Kidney tubule cell (primary cell): ENCODE results near the gene SCAI.
A peak's percentile ranks its signal among the peaks of the same experiment; 100 is the strongest.
"Not testable (repeated sequence)": the region's sequence is repeated elsewhere in the genome, so short reads cannot be mapped to it uniquely, and the experiment has no call there.

Experiments
- DNase-seq: peaks from one replicate; pipeline ENCODE4 v3.0.0-alpha.2; 2018; ENCODE audit warnings: low spot score

The SCAI gene

GRCh38 chr9:125028041-125028440, 115.3 kb downstream of the SCAI start:
- no peak for DNase-seq

DNA sequence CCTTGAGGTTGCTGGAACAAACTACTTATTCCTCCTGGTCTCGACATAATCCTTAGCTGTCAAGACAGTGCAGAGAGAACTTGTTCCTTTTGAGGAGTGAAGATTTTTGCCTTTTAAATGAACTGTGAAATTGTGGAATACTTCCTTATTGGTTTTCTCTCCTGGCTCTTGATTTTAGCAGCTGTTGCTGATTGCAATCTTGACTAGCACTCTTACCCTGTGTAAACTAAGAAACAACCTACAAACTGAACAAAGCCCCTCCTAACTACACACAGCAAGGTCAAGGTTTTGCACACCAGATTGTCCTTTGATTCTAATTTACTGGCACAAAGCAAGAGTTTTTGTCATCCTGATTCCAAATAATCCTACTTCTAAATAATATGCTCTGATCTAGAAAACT, 118.4 kb downstream of the SCAI start:
- no peak for DNase-seq

GRCh38 chr9:125021069-125021468, 122.3 kb downstream of the SCAI start:
- DNase-seq, result no peak

DNA sequence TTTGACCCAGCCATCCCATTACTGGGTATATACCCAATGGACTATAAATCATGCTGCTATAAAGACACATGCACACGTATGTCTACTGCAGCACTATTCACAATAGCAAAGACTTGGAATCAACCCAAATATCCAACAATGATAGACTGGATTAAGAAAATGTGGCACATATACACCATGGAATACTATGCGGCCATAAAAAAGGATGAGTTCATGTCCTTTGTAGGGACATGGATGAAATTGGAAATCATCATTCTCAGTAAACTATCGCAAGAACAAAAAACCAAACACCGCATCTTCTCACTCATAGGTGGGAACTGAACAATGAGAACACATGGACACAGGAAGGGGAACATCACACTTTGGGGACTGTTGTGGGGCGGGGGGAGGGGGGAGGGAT, 127.7 kb downstream of the SCAI start:
- not testable (repeated sequence) for DNase-seq

DNA sequence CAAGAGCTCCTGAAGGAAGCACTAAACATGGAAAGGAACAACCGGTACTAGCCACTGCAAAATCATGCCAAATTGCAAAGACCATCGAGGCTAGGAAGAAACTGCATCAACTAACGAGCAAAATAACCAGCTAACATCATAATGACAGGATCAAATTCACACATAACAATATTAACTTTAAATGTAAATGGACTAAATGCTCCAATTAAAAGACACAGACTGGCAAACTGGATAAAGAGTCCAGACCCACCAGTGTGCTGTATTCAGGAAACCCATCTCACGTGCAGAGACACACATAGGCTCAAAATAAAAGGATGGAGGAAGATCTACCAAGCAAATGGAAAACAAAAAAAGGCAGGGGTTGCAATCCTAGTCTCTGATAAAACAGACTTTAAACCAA, 131.3 kb downstream of the SCAI start:
- DNase-seq, result not testable (repeated sequence)

GRCh38 chr9:125008599-125008998, 134.7 kb downstream of the SCAI start:
- no peak for DNase-seq

DNA sequence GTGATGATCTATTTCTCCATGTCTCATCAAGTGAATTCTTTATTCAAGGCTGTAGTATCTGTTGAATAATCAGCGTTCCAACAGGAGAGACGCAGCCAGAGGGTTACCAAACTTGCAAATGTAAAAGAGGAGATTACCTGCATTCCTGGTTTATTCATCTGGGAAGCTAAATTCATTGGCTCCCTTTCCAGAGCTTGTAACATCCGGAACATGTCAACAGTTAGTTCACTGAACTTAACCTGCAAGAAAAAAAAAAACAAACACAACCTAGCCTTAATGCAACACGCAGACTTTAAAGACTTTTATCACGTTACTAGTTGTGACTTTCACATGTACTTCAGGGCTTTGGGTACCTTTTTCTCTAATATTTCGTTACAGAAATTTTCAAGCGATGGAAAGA, 140.0 kb downstream of the SCAI start:
- DNase-seq, result peak; percentile 18

GRCh38 chr9:124983698-124984097, 159.6 kb downstream of the SCAI start:
- no peak for DNase-seq

- peak; percentile 38 for DNase-seq
These were observed 162.9 kb downstream of the SCAI start for GRCh38 chr9:124980431-124980830.

DNA sequence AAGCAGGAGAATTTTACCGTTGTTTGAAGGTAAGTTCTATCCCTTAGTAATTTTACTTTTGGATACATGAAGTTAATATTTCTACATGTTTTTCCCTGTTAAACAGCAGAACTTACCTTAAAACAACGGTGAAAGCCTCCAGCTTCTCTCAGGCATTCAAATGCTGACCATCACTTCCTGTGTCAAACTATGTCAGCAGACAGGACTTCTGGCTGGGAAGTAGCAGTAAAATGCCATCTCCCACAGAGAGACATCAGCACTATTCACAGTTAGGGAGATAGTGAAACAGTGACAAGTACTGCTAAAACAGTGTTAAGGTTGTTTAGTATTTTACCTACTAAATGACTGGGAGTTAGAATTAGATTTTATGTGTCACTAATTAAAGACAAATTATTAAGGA, 168.2 kb downstream of the SCAI start:
- peak; percentile 16 for DNase-seq

DNA sequence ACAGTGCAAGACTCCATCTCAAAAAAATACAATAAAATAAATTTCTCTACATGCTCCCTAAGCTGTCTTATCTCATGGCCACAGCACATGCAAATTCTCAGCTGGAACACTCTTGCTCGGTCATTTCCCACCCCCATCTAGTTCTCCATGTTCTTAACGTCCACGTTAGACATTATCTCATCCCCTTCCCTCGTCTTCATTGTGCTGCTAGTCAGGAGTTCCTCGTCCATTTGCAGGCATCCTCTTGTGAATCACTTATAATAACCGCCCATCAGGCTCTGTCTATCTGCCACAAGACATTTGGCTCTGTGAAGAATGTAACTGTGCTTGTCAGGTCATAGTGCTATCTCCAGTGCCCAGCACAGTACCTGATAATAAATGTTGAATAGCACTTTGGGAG, 169.5 kb downstream of the SCAI start:
- no peak for DNase-seq

- no peak for DNase-seq
These were observed 171.0 kb downstream of the SCAI start for GRCh38 chr9:124972241-124972770.

- no peak for DNase-seq
These were observed 173.9 kb downstream of the SCAI start for GRCh38 chr9:124969401-124969800.

- DNase-seq, result no peak
These were observed 175.1 kb downstream of the SCAI start for GRCh38 chr9:124968238-124968637.

DNA sequence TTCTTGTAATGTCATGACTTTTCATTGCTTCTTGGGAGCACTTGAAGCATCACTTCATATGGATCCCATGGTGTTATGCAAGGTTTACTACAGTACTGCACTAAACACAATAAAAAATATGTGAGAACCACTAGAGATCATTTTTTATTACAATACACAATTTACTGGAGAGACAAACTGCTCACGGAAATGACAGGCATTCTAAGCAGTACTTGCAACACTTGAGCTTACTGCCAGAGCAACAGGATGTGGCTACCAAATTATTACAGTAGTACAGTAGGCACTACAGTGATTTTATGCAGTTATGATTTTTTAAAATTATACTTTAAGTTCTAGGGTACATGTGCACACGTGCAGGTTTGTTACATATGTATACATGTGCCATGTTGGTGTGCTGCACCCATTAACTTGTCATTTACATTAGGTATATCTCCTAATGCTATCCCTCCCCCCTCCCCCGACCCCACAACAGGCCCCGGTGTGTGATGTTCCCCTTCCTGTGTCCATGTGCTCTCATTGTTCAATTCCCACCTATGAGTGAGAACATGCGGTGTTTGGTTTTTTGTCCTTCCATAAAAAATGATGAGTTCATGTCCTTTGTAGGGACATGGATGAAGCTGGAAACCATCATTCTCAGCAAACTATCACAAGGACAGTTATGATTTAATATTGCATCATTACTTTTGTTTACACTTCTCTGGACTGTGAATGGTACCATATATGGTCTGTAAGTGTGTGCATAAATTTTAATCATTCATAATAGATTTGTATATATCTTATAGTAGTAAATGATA, 177.4 kb downstream of the SCAI start:
- not testable (repeated sequence) for DNase-seq

DNA sequence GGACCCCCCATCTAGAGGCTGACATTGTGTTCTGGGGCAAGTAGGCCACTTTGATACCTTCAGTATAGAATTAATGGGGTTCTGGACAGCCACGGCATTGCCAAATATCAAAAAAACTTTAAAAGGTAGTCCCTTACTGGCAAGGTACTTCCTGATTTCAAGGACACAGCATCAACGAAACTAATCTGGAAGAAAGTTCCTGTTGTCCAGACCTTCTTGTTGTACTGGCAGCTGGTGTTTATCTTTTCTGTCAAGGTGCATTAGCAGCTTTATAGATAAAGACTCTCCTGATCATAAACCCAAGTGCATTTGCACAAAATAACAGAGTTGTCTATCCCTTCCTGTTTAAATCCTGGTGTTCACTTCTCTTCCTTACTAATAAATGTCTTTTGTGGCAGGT, 178.7 kb downstream of the SCAI start:
- no peak for DNase-seq

DNA sequence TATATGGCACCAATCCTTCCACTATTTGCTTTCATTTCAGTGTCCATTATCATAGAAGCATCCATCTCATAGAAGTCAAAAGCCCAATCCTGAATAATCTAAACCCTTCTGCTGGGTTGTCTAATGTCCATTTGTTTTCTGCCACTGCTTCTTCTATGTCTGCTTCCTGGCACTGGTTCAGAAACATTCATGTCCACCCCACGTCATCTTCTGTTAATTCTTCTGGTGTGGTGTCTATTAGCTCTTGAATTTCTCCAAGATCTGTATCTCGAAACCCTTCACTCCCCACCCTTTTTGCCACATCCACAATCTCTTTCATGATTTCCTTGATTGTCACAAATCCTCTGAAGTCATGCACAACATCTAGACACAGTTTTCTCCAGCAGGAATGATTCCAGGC, 179.3 kb downstream of the SCAI start:
- DNase-seq, result no peak

DNA sequence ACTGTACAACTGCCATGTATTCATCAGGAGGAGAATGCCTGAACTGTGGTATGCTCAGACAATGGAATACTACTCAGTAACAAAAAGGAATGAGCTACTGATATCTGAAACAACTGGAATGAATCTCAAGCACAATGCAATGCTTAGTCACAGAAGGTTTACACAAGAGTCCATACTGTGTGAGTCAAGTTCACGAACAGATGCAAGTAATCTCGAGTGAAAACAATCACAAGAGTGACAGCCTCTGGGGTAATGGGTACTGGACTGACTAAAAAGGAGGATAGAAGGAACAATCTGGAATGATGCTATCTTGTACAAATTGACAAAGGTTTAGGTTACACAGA, 182.9 kb downstream of the SCAI start:
- DNase-seq, result no peak

GRCh38 chr9:124959671-124960408, 183.5 kb downstream of the SCAI start:
- DNase-seq, result not testable (repeated sequence)

DNA sequence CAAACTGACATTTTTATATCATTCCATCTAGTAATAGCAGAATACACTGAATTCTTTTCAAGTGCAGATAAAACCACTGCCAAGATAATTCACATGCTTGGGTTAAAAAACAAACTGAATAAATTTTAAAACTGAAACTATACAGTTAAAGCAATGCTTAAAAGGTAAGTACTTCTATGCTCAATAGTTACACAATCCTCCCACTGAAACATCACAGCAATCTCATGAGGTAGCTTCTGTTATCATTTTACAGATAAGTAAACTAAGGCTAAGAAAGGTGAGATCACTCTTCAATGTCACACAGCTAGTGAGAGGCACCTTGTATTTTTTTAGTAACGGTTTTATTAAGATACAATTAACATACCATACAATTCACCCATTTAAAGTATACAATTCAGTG, 189.1 kb downstream of the SCAI start:
- DNase-seq, result no peak

- no peak for DNase-seq
These were observed 193.1 kb downstream of the SCAI start for GRCh38 chr9:124950050-124950718.

DNA sequence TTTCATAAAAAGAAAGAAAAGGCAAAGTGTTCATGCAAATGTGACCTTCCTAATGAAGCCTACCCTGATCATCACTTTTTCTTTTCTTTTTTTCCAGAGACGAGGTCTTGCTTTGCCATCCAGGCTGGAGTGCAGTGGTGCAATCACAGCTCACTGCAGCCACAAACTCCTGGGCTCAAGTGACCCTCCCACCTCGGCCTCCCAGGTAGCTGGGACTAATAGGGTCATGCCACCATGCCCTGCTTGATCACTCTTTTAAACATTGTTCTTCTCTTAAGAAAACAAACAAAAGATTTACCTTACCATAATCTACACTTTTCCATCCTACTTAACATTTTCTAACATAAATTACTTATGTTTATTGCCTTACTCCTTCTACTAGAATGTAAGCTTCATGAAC, 193.9 kb downstream of the SCAI start:
- DNase-seq, result no peak
